ENCODE measurements around the gene FAM107B.

DNA sequence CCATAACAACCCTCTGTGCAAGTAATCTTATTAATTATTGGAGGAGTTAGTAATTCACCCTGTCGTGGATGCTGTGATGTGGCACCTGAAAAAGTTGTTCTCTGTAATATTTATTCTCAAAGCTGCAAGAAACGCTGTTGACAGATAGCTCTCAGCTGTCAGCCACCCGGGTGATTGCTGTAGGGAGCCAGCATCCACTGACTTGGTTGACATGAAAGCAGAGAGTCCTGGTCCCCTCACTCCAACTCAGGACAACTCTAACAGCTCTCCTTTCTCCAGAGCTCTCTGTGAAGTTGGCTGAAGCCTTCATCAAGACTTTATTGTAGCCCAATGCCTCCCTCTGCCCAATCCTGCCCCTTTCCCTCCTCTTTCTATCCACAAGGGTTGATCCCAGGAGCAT, 98.0 kb downstream of the FAM107B start:
- TF ChIP-seq TBL1XR1 (IDR thresholded peaks at IDR 0.05; ENCODE audit: borderline replicate concordance, low read length, partially characterized antibody): no peak
- no peak for TF ChIP-seq POLR2AphosphoS5 (IDR thresholded peaks at IDR 0.05; ENCODE audit: low read depth, low read length)
- TF ChIP-seq, protein P1, sequence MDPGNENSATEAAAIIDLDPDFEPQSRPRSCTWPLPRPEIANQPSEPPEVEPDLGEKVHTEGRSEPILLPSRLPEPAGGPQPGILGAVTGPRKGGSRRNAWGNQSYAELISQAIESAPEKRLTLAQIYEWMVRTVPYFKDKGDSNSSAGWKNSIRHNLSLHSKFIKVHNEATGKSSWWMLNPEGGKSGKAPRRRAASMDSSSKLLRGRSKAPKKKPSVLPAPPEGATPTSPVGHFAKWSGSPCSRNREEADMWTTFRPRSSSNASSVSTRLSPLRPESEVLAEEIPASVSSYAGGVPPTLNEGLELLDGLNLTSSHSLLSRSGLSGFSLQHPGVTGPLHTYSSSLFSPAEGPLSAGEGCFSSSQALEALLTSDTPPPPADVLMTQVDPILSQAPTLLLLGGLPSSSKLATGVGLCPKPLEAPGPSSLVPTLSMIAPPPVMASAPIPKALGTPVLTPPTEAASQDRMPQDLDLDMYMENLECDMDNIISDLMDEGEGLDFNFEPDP (CRISPR knock-in tag; conservative IDR thresholded peaks at IDR 0.05): no peak
